CD14-positive monocyte (primary cell): ENCODE data around the gene LCN2. TPM values are rescaled to one million over a fixed set of nuclear protein-coding genes. Genes with fewer than 3 reads are reported as not detected.
A peak's percentile ranks its signal among the peaks of the same experiment; 100 is the strongest.

Experiments used
- DNase-seq, 3 donors: peaks; one replicate each; pipeline ENCODE4 v3.0.0-alpha.2; 2011 to 2022
- H2AFZ ChIP-seq: 2 replicates; pipeline ENCODE4 v1.6.0; 2012; ENCODE audit warnings: mild to moderate bottlenecking, low read depth, low read length, inconsistent platforms; ENCODE audit not compliant: insufficient read depth, poor library complexity, severe bottlenecking
- H3K27ac ChIP-seq, 2 donors: 1 replicate in 1 of 2; 2 replicates in 1 of 2; pipeline ENCODE4 v1.5.1; 2012 to 2013; ENCODE audit warnings: low read length in 2 of 2, control low read depth in 1 of 2, inconsistent platforms in 1 of 2, low read depth in 1 of 2, mild to moderate bottlenecking in 1 of 2
- H3K27me3 ChIP-seq, 2 donors: one replicate each; pipeline versions ENCODE4 v1.6.0 to v1.6.1; 2011 to 2013; ENCODE audit warnings: low read length in 2 of 2; ENCODE audit not compliant: control insufficient read depth in 2 of 2, insufficient read depth in 2 of 2
- H3K36me3 ChIP-seq, 2 donors: replicated peaks in 1 of 2; 1 replicate in 1 of 2; 2 replicates in 1 of 2; pipeline versions ENCODE4 v1.5.1 to v1.6.1; 2012 to 2013; ENCODE audit warnings: low read length in 2 of 2, control low read depth in 1 of 2, inconsistent platforms in 1 of 2, mild to moderate bottlenecking in 1 of 2; ENCODE audit not compliant: insufficient read depth in 2 of 2, control insufficient read depth in 1 of 2
- H3K4me1 ChIP-seq, 2 donors: 1 replicate in 1 of 2; 2 replicates in 1 of 2; pipeline versions ENCODE4 v1.5.1 to v1.6.1; 2012 to 2013; ENCODE audit warnings: low read length in 2 of 2, control low read depth in 1 of 2, inconsistent platforms in 1 of 2, mild to moderate bottlenecking in 1 of 2, moderate library complexity in 1 of 2; ENCODE audit not compliant: insufficient read depth in 2 of 2, control insufficient read depth in 1 of 2
- H3K4me2 ChIP-seq: replicated peaks from 2 replicates; pipeline ENCODE3; 2012; ENCODE audit warnings: low read length, moderate library complexity, mild to moderate bottlenecking; ENCODE audit not compliant: poor library complexity, severe bottlenecking; ENCODE audit errors: extremely low read depth
- H3K4me3 ChIP-seq, 3 experiments: fragments of 200-600 bp in 1 of 3; sonication (generic) in 1 of 3; replicated peaks in 1 of 3; 1 replicate in 2 of 3; 2 replicates in 1 of 3; pipeline ENCODE4 v1.5.1; 2011 to 2013; ENCODE audit warnings: low read length in 3 of 3, mild to moderate bottlenecking in 3 of 3, control low read depth in 2 of 3, low read depth in 2 of 3, inconsistent platforms in 1 of 3, moderate library complexity in 1 of 3
- H3K79me2 ChIP-seq: 2 replicates; pipeline ENCODE4 v1.6.0; 2012; ENCODE audit warnings: mild to moderate bottlenecking, control low read depth, inconsistent platforms, low read length, moderate library complexity; ENCODE audit not compliant: insufficient read depth
- H3K9ac ChIP-seq: 2 replicates; pipeline ENCODE4 v1.6.0; 2017; ENCODE audit warnings: low read length, mild to moderate bottlenecking; ENCODE audit not compliant: insufficient read depth, poor library complexity, severe bottlenecking
- H3K9me3 ChIP-seq, 2 donors: replicated peaks in 1 of 2; 1 replicate in 1 of 2; 2 replicates in 1 of 2; pipeline versions ENCODE4 v1.5.1 to v1.6.1; 2012 to 2013; ENCODE audit warnings: low read length in 2 of 2, control low read depth in 1 of 2; ENCODE audit not compliant: control insufficient read depth in 1 of 2, insufficient read depth in 1 of 2
- H4K20me1 ChIP-seq: 2 replicates; pipeline ENCODE4 v1.6.0; 2012; ENCODE audit warnings: mild to moderate bottlenecking, low read length, control low read depth, moderate library complexity; ENCODE audit not compliant: insufficient read depth
- H3K27ac Mint-ChIP-seq, 7 donors: one replicate each; pipeline ENCODE4 v1.8.0; 2020; ENCODE audit warnings: mild to moderate bottlenecking in 7 of 7, mixed read lengths in 7 of 7, moderate library complexity in 6 of 7, inconsistent platforms in 2 of 7
- H3K27me3 Mint-ChIP-seq, 3 donors: one replicate each; pipeline ENCODE4 v1.8.0; 2021 to 2022; ENCODE audit warnings: low read depth in 3 of 3, mild to moderate bottlenecking in 3 of 3, mixed read lengths in 3 of 3, moderate library complexity in 3 of 3, inconsistent platforms in 1 of 3
- H3K36me3 Mint-ChIP-seq, 2 donors: one replicate each; pipeline ENCODE4 v1.8.0; 2020; ENCODE audit warnings: mixed read lengths in 2 of 2, inconsistent platforms in 1 of 2, mild to moderate bottlenecking in 1 of 2
- H3K4me1 Mint-ChIP-seq: one replicate; pipeline ENCODE4 v1.8.0; 2020; ENCODE audit warnings: mild to moderate bottlenecking, mixed read lengths
- H3K4me3 Mint-ChIP-seq, 2 donors: one replicate each; pipeline ENCODE4 v1.8.0; 2020; ENCODE audit warnings: mild to moderate bottlenecking in 2 of 2, mixed read lengths in 2 of 2, moderate library complexity in 1 of 2
- H3K9me3 Mint-ChIP-seq, 7 donors: one replicate each; pipeline ENCODE4 v1.8.0; 2020 to 2022; ENCODE audit warnings: mixed read lengths in 7 of 7, mild to moderate bottlenecking in 6 of 7, moderate library complexity in 6 of 7, inconsistent platforms in 2 of 7
- CTCF ChIP-seq: fragments of 200-600 bp; IDR thresholded peaks from one replicate; pipeline ENCODE4 v1.8.0; 2022; ENCODE audit warnings: antibody characterized with exemption, mild to moderate bottlenecking
- WGBS: methylation state at CpG from one replicate; pipeline ENCODE4 v1.1.5; 2013; ENCODE audit warnings: missing lambda C conversion rate; ENCODE audit not compliant: insufficient coverage; 5-methylcytosine and 5-hydroxymethylcytosine counted together
- intact Hi-C, 2 donors: fragments of 100-400 bp; cut with micrococcal nuclease; formaldehyde crosslinking; loops; one replicate each; pipeline versions ENCODE4 v1.15.0 to v1.15.1; 2023
- polyA plus RNA-seq, 3 donors: library from polyadenylated mRNA; depleted of rRNA in 1 of 3; unstranded in 2 of 3; stranded (reverse) in 1 of 3; fragments of 300-500 nt in 2 of 3; fragments of >200 nt in 1 of 3; fragmentation: Illumina TruSeq in 2 of 3; gene quantifications; 1 replicate in 2 of 3; 2 replicates in 1 of 3; pipeline ENCODE4 v1.2.3, GENCODE V29; 2012 to 2021

The LCN2 gene
- polyA plus RNA-seq, 3 donors = 0.83 TPM; not detected in 2

- no peak for DNase-seq
- Histone ChIP-seq H3K9ac (no peak overlapping the region), H4K20me1 (no peaks in the 10 kb centered on the region), H3K4me2 (no peak overlapping the region), H3K4me3 (no peak overlapping the region), H2AFZ (no peak overlapping the region), H3K36me3 (no peaks in the 10 kb centered on the region), H3K9me3 (no peaks in the 10 kb centered on the region), H3K4me1 (no peaks in the 10 kb centered on the region), H3K27me3 (no peaks in the 10 kb centered on the region), H3K27ac (no peak overlapping the region), H3K79me2 (no peaks in the 10 kb centered on the region)
- H3K9me3 Mint-ChIP-seq = no peaks in the 10 kb centered on the region
- H3K27ac Mint-ChIP-seq = peak overlapping the region in 2 of 7 donors; percentile 8 to 13
- no peak overlapping the region for H3K4me3 Mint-ChIP-seq
- H3K36me3 Mint-ChIP-seq = no peaks in the 10 kb centered on the region
- WGBS = 86% methylated on average over 19 of the region's 19 CpGs
- peaks cover 1 to 12% (median 5%) of the 10 kb centered on the region in 3 donors for H3K27me3 Mint-ChIP-seq
- intact Hi-C loops = no loop called here
- peak; percentile 14 for TF ChIP-seq CTCF
- H3K4me1 Mint-ChIP-seq = no peaks in the 10 kb centered on the region
Observed at GRCh38 chr9:128150594-128151308, 1.5 kb downstream of the LCN2 start.

- Histone ChIP-seq H3K4me3 (no peak overlapping the region), H3K4me2 (no peak overlapping the region), H3K27me3 (no peaks in the 10 kb centered on the region), H3K4me1 (no peaks in the 10 kb centered on the region), H3K27ac (no peak overlapping the region), H3K9ac (no peak overlapping the region), H3K9me3 (no peaks in the 10 kb centered on the region), H2AFZ (no peak overlapping the region), H3K36me3 (no peaks in the 10 kb centered on the region), H4K20me1 (no peaks in the 10 kb centered on the region), H3K79me2 (no peaks in the 10 kb centered on the region)
- no peaks in the 10 kb centered on the region for H3K4me1 Mint-ChIP-seq
- H3K36me3 Mint-ChIP-seq = no peaks in the 10 kb centered on the region
- peaks cover 1 to 12% (median 5%) of the 10 kb centered on the region in 3 donors for H3K27me3 Mint-ChIP-seq
- TF ChIP-seq CTCF = no peak
- H3K9me3 Mint-ChIP-seq = no peaks in the 10 kb centered on the region
- intact Hi-C loops = no loop called here
- no peak overlapping the region for H3K4me3 Mint-ChIP-seq
- H3K27ac Mint-ChIP-seq = no peak overlapping the region
- 80% methylated on average over 3 of the region's 18 CpGs for WGBS
- no peak for DNase-seq
Observed at GRCh38 chr9:128151309-128152132, 2.3 kb downstream of the LCN2 start.
